ENCODE measurements around the gene NFIB.

DNA sequence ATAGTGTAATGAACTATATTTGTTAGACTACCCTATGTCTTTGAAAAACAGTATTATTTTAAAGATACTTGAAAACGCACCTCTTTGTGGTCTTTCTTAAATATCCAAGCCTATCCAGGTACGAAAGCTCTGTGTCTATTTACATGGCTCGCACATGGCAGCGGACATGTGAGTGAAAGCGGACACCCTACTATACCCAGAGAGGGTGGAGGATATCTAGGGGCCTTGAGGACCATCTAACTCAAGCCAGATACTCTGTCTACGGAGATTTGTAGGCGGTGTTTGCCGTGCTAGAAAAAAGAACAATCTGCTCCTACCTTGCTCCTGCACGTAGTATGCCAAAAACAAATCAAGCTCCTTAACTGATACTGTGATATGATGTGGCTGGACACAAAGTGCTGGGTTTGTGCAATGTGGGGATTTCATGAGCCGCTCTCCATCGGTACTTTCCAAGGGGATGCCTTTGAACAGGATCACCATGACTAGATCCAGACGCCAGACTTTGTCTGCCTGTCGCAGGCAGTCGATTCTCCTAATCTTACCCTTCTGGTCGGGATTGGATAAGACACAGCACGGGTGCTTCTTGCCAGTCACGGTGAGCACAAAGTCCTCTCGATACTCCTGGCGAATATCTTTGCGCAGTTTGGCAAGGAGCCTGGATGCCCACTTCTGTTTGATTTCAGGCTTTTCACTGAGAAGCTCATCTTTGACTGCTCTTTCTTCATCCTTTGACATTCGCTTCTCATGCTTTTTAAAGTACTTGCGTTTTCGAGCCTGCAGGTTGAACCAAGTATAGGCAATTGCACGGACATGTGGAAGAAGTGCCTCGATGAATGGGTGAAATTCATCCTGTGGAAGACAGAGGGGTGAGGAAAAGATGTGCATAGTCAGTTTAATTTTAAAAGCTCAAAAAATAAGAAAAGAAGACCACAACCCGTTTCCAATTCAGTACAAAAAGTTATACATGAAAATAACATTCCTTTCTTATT is 7.0 kb downstream of the NFIB start:
- TF ChIP-seq CHD2 (IDR thresholded peaks at IDR 0.05; ENCODE audit: borderline replicate concordance, low read depth, low read length) = no peak
- TF ChIP-seq TCF7 (IDR thresholded peaks at IDR 0.05; ENCODE audit: borderline replicate concordance) = no peak
- TF ChIP-seq HDAC2 (IDR thresholded peaks at IDR 0.05) = no peak
- TF ChIP-seq, protein P1, sequence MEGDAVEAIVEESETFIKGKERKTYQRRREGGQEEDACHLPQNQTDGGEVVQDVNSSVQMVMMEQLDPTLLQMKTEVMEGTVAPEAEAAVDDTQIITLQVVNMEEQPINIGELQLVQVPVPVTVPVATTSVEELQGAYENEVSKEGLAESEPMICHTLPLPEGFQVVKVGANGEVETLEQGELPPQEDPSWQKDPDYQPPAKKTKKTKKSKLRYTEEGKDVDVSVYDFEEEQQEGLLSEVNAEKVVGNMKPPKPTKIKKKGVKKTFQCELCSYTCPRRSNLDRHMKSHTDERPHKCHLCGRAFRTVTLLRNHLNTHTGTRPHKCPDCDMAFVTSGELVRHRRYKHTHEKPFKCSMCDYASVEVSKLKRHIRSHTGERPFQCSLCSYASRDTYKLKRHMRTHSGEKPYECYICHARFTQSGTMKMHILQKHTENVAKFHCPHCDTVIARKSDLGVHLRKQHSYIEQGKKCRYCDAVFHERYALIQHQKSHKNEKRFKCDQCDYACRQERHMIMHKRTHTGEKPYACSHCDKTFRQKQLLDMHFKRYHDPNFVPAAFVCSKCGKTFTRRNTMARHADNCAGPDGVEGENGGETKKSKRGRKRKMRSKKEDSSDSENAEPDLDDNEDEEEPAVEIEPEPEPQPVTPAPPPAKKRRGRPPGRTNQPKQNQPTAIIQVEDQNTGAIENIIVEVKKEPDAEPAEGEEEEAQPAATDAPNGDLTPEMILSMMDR (IDR thresholded peaks at IDR 0.05 in 2 of 3, conservative IDR thresholded peaks at IDR 0.05 in 1 of 3; ENCODE audit: control insufficient read depth in 2 of 3, extremely low read depth in 1 of 3, insufficient read depth in 1 of 3, low read depth in 3 of 3, low read length in 3 of 3) = no peak
- no peak for TF ChIP-seq RFX5 (IDR thresholded peaks at IDR 0.05; ENCODE audit: low read depth, low read length)
- TF ChIP-seq EP300 (IDR thresholded peaks at IDR 0.05; ENCODE audit: borderline replicate concordance in 1 of 2, control insufficient read depth in 1 of 2, low read depth in 2 of 2, low read length in 2 of 2) = no peak
- no peak for TF ChIP-seq FOS (IDR thresholded peaks at IDR 0.05; ENCODE audit: borderline replicate concordance, extremely low read depth, insufficient read length)
- no peak for TF ChIP-seq USF2 (IDR thresholded peaks at IDR 0.05; ENCODE audit: borderline replicate concordance, low read depth, low read length)
- no peak for TF ChIP-seq YY1 (IDR thresholded peaks at IDR 0.05; ENCODE audit: low read depth, low read length)

Measured in GM12878 (cell line).